ENCODE data around the gene GCA. TPM values are rescaled to one million over a fixed set of nuclear protein-coding genes. Genes with fewer than 3 reads are reported as not detected.

The GCA gene
- total and polyA plus RNA-seq, 2 of the 13 experiments (the other 11 are each of a cell fraction or from before 2014, with no cell fraction given): 42.0 to 48.3 TPM

DNA sequence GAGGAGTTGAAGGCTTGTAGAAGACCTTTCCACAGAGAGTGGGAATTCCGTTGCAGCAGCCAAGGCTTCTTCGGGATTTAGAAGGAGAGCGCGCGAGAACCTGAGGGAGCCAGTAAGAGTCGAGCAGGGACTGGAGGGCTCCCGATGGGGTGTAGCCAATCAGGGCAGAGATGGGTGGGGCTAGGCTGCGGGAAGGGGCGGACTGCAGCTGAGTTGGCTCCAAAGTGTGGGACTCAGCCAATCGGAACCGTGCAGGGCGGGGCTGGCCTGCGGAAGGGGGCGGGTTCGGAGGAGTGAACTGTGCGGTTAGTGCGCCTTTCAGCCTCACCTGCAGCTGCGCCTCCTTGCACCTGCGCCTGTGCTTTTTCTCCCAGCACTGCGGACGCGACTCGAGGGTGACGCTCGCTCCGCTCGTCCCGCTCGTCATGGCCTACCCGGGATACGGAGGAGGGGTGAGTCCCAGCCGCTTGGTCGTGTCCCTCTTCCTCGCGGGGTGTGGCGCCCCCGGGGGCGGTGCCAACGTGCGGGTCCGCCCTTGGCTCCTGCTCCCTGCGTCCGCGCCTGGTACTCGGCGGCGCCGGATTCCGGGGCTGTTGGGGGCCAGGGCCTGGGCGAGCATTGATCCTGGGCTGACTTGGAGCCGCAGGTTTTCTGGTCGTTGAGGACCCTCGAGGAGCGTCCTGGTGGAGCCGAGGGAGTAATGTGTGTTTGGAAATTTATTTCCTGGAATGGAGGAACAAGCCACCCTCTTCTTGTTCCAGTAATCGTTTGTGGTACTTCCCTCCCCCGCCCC is at the start of gene GCA (continued):
- TF ChIP-seq, protein P1, sequence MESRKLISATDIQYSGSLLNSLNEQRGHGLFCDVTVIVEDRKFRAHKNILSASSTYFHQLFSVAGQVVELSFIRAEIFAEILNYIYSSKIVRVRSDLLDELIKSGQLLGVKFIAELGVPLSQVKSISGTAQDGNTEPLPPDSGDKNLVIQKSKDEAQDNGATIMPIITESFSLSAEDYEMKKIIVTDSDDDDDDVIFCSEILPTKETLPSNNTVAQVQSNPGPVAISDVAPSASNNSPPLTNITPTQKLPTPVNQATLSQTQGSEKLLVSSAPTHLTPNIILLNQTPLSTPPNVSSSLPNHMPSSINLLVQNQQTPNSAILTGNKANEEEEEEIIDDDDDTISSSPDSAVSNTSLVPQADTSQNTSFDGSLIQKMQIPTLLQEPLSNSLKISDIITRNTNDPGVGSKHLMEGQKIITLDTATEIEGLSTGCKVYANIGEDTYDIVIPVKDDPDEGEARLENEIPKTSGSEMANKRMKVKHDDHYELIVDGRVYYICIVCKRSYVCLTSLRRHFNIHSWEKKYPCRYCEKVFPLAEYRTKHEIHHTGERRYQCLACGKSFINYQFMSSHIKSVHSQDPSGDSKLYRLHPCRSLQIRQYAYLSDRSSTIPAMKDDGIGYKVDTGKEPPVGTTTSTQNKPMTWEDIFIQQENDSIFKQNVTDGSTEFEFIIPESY (CRISPR knock-in tag; IDR thresholded peaks at IDR 0.05): no peak
- TF ChIP-seq NFKBIZ (CRISPR knock-in tag; IDR thresholded peaks at IDR 0.05): no peak
- TF ChIP-seq ZNF558 (CRISPR knock-in tag; IDR thresholded peaks at IDR 0.05; ENCODE audit: borderline replicate concordance): no peak
- TF ChIP-seq, protein P2, sequence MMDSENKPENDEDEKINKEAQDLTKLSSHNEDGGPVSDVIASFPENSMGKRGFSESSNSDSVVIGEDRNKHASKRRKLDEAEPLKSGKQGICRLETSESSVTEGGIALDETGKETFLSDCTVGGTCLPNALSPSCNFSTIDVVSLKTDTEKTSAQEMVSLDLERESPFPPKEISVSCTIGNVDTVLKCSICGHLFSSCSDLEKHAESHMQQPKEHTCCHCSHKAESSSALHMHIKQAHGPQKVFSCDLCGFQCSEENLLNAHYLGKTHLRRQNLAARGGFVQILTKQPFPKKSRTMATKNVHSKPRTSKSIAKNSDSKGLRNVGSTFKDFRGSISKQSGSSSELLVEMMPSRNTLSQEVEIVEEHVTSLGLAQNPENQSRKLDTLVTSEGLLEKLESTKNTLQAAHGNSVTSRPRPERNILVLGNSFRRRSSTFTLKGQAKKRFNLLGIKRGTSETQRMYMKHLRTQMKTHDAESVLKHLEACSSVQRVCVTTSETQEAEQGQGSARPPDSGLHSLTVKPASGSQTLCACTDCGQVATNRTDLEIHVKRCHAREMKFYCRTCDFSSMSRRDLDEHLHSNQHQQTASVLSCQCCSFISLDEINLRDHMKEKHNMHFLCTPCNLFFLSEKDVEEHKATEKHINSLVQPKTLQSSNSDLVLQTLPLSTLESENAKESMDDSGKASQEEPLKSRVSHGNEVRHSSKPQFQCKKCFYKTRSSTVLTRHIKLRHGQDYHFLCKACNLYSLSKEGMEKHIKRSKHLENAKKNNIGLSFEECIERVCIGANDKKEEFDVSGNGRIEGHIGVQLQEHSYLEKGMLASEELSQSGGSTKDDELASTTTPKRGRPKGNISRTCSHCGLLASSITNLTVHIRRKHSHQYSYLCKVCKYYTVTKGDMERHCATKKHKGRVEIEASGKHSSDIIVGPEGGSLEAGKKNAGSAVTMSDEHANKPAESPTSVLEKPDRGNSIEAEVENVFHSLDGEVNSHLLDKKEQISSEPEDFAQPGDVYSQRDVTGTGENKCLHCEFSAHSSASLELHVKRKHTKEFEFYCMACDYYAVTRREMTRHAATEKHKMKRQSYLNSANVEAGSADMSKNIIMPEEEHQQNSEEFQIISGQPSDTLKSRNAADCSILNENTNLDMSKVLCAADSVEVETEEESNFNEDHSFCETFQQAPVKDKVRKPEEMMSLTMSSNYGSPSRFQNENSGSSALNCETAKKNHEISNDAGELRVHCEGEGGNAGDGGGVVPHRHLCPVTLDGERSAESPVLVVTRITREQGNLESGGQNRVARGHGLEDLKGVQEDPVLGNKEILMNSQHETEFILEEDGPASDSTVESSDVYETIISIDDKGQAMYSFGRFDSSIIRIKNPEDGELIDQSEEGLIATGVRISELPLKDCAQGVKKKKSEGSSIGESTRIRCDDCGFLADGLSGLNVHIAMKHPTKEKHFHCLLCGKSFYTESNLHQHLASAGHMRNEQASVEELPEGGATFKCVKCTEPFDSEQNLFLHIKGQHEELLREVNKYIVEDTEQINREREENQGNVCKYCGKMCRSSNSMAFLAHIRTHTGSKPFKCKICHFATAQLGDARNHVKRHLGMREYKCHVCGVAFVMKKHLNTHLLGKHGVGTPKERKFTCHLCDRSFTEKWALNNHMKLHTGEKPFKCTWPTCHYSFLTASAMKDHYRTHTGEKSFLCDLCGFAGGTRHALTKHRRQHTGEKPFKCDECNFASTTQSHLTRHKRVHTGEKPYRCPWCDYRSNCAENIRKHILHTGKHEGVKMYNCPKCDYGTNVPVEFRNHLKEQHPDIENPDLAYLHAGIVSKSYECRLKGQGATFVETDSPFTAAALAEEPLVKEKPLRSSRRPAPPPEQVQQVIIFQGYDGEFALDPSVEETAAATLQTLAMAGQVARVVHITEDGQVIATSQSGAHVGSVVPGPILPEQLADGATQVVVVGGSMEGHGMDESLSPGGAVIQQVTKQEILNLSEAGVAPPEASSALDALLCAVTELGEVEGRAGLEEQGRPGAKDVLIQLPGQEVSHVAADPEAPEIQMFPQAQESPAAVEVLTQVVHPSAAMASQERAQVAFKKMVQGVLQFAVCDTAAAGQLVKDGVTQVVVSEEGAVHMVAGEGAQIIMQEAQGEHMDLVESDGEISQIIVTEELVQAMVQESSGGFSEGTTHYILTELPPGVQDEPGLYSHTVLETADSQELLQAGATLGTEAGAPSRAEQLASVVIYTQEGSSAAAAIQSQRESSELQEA (CRISPR knock-in tag; IDR thresholded peaks at IDR 0.05; ENCODE audit: not compliant biosample characterization): peak; percentile 87
- no peak for TF ChIP-seq FOXJ3 (CRISPR knock-in tag; IDR thresholded peaks at IDR 0.05; ENCODE audit: borderline replicate concordance)
- TF ChIP-seq SMAD3 (CRISPR knock-in tag; IDR thresholded peaks at IDR 0.05): no peak
- 0 out of 2 replicates have a peak, but pooled peaks have one; percentile 92 for TF ChIP-seq ZNF430 (CRISPR knock-in tag; IDR thresholded peaks at IDR 0.05)
- peak; percentile 96; the same call in 1 of the 2 replicates for TF ChIP-seq ZNF235 (CRISPR knock-in tag; IDR thresholded peaks at IDR 0.05; ENCODE audit: borderline replicate concordance)
- 0 out of 2 replicates have a peak, but pooled peaks have one; percentile 55 for TF ChIP-seq ZSCAN29 (CRISPR knock-in tag; conservative IDR thresholded peaks at IDR 0.05)
- TF ChIP-seq NFIB (CRISPR knock-in tag; IDR thresholded peaks at IDR 0.05; ENCODE audit: borderline replicate concordance): peak; percentile 35; the same call in 1 of the 2 replicates
- TF ChIP-seq, protein P3, sequence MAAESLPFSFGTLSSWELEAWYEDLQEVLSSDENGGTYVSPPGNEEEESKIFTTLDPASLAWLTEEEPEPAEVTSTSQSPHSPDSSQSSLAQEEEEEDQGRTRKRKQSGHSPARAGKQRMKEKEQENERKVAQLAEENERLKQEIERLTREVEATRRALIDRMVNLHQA (CRISPR knock-in tag; IDR thresholded peaks at IDR 0.05): no peak
- TF ChIP-seq, protein P4, sequence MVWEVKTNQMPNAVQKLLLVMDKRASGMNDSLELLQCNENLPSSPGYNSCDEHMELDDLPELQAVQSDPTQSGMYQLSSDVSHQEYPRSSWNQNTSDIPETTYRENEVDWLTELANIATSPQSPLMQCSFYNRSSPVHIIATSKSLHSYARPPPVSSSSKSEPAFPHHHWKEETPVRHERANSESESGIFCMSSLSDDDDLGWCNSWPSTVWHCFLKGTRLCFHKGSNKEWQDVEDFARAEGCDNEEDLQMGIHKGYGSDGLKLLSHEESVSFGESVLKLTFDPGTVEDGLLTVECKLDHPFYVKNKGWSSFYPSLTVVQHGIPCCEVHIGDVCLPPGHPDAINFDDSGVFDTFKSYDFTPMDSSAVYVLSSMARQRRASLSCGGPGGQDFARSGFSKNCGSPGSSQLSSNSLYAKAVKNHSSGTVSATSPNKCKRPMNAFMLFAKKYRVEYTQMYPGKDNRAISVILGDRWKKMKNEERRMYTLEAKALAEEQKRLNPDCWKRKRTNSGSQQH (CRISPR knock-in tag; IDR thresholded peaks at IDR 0.05; ENCODE audit: low read depth): peak; percentile 75
- peak; percentile 68 for TF ChIP-seq AGO2 (optimal IDR thresholded peaks at IDR 0.05; ENCODE audit: low read depth, low read length)
- TF ChIP-seq GLI4 (CRISPR knock-in tag; IDR thresholded peaks at IDR 0.05; ENCODE audit: borderline replicate concordance): 0 out of 2 replicates have a peak, but pooled peaks have one; percentile 24
